CD4-positive, alpha-beta T cell treated with Interleukin-15 for 1 hour (primary cell): ENCODE results near the gene CDH16.
"Not testable (repeated sequence)": the region's sequence is repeated elsewhere in the genome, so short reads cannot be mapped to it uniquely, and the experiment has no call there.

ENCODE experiments used
- DNase-seq: peaks from one replicate; pipeline ENCODE4 v3.0.0-alpha.2; 2020

The CDH16 gene

GRCh38 chr16:66918803-66919568 lies at the start of gene CDH16:
CDH16 (minus strand) TSS chr16:66918885; CDS start chr16:66918065, 820 bp downstream.
- DNase-seq: no peak

DNA sequence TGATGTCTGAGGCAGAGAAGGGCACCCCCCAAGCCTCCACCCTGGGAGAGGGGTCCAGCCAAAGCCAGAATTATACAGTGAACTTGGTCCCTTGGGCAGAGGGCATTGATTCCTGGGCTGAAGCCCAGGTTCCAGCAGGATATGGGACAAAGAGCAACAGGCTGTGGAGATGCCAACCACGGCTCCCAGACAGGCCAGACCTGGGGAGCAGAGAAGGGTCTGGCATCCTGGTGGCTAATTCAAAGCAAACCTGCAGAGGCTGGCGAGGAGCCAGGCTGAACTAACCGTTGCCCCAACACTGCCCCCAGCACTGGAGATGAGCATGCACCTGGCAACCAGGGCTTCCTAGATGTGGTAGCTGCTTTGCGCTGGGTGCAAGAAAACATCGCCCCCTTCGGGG lies 45.4 kb upstream of the CDH16 start:
- no peak for DNase-seq

DNA sequence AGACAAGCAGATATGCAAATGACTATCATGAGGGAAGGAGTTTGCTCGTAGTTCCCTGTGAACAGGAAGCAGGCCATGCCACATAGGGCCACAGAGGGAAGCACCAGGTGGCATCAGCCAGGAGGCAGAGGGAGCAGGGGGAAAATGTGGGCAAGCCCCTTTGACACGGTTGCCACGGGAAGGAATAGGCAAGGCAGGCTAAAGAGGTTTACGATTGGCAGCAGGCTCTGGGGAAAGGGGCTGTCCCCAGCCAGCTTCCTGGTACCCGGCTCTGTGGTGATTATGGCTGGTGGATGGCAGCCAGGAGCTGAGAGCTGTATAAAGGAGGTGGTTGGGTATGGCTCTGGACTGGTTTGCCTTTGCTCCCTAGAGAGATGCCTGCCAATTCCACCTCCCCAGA lies 43.2 kb upstream of the CDH16 start:
- no peak for DNase-seq

GRCh38 chr16:66961065-66961744 lies 42.5 kb upstream of the CDH16 start, which contains the start of gene CES3:
CES3 (plus strand) TSS chr16:66961266; CDS start chr16:66961308, 42 bp downstream.
- peak; percentile 53 for DNase-seq

DNA sequence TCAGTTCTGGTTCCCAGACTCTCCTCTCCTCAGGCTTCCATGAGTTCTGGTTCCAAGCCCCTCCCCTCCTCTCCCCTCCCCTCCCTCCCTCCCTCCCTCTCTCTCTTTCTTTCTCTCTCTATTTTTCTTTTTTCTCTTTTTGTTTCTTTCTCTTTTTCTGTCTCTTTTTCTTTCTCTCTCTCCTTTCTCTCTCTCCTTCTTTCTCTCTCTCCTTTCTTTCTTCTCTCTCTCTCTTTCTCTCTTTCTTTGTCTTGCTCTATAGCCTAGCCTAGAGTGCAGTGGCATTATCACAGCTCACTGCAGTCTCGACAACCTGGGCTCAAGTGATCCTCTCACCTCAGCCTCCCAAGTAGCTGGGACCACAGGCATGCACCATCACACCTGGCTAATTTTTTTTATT lies 41.6 kb upstream of the CDH16 start:
- no peak for DNase-seq

DNA sequence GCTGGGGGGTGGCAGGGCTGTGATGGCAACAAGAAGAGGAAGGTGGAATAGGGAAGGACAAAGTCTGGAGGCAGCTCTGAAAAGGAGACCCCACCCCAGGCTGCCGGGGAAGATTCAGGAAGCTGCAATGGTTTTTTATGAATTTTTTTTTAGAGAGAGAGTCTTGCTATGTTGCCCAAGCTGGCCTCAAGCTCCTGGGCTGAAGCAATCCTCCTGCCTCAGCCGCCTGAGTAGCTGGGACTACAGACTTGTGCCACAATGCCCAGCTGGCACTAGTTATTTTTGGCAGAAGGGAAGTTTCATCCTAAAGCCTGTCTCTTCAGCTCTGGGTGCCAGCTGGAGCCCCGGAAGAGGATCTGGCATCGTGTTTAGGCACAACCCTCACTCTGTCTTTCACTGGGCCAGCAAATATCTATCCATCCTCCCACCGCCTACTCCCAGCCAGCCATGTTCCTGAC lies 41.0 kb upstream of the CDH16 start:
- no peak for DNase-seq

DNA sequence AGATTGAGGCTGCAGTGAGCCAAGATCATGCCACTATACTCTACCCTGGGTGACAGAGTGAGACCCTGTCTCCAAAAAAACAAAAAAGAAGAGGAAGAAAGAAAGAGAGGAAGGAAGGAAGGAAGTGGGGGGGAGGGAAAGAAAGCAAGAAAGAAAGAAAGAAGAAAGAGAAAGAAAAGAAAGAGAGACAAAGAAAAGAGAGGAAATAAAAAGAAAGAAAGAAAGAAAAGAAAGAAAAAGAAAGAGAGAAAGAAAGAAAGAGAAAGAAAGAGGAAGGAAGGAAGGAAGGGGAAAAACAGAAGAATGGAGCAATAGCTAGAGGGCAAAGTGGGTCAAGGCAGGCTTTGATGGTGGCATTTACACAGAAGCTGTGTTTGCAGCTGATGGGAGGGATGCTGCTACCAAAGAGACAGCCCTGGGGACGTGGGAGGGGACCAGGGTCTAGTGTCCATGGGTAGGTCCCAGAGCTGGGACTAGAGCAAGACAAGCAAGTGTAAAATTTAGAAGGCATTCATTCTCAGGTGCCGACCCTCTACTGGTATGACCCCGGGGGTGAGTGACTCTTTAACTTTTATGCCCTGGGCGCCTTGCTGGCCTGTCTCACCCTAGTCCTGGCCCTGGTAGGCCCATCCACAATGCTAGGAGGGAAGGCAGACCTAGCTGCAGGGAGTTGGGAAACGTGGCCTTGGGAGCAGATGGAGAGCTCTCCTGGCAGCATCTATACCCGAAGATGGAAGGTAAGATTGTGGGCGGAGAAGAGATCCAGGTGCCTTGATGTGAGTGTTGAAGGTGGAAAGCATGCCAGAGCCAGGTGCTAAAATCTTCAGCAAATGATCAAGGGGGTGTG lies 40.4 kb upstream of the CDH16 start:
- DNase-seq: no peak

DNA sequence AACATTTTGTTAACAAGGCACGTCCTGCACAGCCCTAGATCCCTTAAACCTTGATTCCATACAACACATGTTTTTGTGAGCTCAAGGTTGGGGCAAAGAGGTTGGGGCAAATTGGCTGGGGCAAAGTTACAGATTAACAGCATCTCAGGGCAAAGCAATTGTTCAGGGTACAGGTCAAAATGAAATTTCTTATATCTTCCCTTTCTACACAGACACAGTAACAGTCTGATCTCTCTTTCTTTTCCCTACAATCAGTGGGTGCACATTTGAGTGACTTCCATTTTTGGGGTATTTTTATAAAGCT lies 37.4 kb upstream of the CDH16 start:
- DNase-seq: not testable (repeated sequence)

- not testable (repeated sequence) for DNase-seq
Observed at GRCh38 chr16:66955363-66956153, 36.9 kb upstream of the CDH16 start.

DNA sequence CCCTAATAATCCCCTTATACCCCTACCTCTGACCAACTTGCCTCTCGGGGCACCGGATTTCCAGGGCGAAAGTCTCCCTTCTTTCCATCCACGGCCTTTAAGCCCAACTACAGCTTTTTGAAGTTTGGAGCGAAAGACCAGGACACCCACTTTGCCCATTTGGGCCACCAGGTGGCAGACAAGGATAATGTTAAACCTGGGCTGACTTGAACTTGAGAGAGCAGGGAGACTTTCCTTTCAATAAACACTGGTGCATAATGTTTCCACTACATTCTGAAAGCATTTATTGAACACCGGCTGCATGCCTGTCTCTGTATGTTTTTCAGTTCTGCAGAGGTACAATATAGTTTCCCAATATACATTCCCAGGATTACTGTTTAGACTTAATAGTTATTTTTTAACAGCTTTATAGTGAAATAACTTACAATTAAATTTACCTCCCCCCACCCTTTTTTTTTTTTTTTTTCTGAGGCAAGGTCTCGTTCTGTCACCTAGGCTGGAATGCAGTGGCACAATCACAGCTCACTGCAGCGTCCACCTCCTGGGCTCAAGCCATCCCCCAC lies 35.5 kb upstream of the CDH16 start:
- peak; percentile 67 for DNase-seq

GRCh38 chr16:66953462-66954096 lies 34.9 kb upstream of the CDH16 start:
- DNase-seq: no peak

DNA sequence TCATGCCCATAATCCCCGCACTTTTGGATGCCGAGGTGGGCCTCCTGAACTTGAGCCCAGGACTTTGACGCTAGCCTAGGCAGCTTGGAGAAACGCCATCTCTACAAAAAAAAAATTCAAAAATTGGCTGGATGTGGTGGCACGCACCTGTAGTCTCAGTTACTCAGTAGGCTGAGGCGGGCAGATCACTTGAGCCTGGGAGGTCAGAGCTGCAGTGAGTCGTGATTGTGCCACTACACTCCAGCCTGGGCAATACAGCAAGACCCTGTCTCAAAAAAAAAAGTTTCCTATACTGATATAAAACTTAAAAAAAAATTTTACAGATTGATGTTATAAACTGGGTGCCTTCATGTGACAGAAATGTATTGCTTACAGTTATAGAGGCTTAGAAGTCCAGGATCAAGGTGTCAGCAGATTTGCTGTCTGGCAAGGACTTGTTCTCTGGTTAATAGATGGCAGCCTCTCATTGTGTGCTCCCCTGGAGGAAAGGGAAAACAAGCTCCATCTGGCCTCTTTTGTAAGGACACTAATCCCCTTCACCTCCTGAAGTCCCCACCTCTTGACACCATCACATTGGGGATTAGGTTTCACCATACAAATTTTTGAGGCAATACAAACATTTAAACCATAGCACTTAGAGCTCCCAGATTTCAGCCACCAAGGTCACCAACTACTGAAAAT lies 33.9 kb upstream of the CDH16 start:
- DNase-seq: no peak

- DNase-seq: no peak
Observed at GRCh38 chr16:66950971-66951790, 32.5 kb upstream of the CDH16 start.

DNA sequence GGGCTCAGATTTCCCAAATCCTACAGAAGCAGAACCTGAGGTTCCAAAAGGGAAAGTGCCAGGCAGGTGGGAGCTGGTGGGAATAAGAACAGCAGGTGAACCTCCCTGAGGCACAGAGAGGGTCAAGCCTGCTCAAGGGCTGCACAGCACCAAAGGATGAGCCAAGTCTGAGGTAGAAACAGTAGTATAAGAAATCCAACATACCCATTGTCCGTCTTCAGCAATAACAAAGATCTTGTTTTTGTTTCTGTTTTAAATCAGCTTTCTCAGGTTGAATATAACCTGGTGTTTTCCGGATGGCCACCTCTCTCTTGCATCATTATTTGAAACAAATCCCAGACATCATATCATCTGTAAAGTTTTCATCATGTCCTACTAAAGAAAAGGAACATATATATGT lies 31.8 kb upstream of the CDH16 start:
- DNase-seq: no peak

- no peak for DNase-seq
Observed at GRCh38 chr16:66949472-66949871, 30.8 kb upstream of the CDH16 start.

DNA sequence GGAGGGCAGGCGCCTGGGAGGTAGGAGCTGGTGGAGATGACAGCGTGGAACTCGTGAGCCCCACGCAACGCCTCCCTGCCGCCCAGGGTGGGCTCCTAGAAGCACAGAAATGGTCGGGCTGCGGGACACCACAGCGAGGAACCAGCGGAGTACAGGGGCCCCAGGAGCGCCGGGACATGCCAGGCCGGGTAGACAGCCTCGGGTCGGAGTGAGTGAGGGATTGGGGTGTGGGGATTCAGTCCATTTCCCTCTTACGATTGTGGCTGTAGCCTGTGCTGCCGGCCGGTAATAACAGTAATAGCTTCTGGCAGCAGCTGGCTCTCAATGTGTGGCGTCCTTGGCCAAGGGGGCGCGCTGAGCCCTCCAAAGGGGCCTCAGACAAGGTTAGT lies 30.1 kb upstream of the CDH16 start:
- no peak for DNase-seq

DNA sequence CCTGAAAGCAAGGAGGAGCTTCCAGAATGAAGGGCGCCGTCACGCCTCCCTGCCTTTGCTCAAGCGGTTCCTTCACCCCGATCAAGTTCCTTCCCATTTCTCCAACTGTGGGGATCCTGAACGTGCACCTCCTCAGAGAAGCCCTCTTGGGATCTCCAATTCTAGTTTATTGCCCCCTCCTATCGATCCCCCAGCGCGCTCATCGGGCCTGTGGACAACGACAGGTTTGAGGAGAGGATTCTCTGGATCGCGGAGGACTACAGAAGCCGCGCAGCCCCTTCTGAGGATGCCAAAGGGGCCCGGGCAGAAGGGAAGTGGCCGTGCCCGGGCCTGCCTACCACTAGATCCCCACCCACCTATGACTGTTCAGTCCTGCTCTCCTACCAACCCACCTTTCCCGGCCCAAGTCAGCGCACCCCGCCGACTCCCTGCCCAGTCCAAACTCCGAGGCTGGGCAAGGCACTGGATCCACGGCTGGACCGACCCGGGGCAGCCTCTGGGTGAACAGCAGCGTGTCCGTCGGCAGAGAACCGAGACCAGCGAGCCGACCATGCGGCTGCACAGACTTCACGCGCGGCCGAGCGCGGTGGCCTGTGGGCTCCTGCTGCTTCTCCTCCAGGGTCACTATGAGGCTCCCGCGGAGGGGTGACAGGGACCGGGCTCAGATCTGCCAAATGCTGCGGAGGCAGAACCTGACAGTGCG lies 29.6 kb upstream of the CDH16 start:
- no peak for DNase-seq

- peak; percentile 81 for DNase-seq
Observed at GRCh38 chr16:66947302-66948065, 28.8 kb upstream of the CDH16 start.

- no peak for DNase-seq
Observed at GRCh38 chr16:66946974-66947301, 28.3 kb upstream of the CDH16 start.
